NT2/D1 (cell line): ENCODE data around the gene HS3ST5.
"Not testable (repeated sequence)": the region's sequence is repeated elsewhere in the genome, so short reads cannot be mapped to it uniquely, and the experiment has no call there.

Source experiments
- DNase-seq: peaks from one replicate; pipeline ENCODE4 v3.0.0-alpha.2; 2011; ENCODE audit warnings: low read depth, low spot score
- H3K27me3 ChIP-seq: 2 replicates; pipeline ENCODE4 v1.6.0; 2011; ENCODE audit warnings: mild to moderate bottlenecking; ENCODE audit not compliant: insufficient read length, insufficient read depth
- H3K36me3 ChIP-seq: 2 replicates; pipeline ENCODE4 v1.6.1; 2011; ENCODE audit warnings: mild to moderate bottlenecking, low read length, mixed read lengths; ENCODE audit not compliant: insufficient read depth, insufficient read length
- H3K4me1 ChIP-seq: 2 replicates; pipeline ENCODE4 v1.5.1; 2011; ENCODE audit not compliant: insufficient read depth, insufficient read length
- H3K4me3 ChIP-seq: 2 replicates; pipeline ENCODE4 v1.5.1; 2011; ENCODE audit warnings: low read depth; ENCODE audit not compliant: insufficient read length
- H3K9ac ChIP-seq: 2 replicates; pipeline ENCODE4 v1.6.0; 2011; ENCODE audit warnings: low read depth; ENCODE audit not compliant: insufficient read length
- H3K9me3 ChIP-seq: 2 replicates; pipeline ENCODE4 v1.5.1; 2011; ENCODE audit warnings: mild to moderate bottlenecking, low read length; ENCODE audit not compliant: insufficient read depth
- SUZ12 ChIP-seq: IDR thresholded peaks from 2 replicates; pipeline ENCODE4 v1.6.1; 2011; ENCODE audit not compliant: insufficient read length, insufficient read depth; ENCODE audit errors: extremely low read depth
- YY1 ChIP-seq: IDR thresholded peaks from 2 replicates; pipeline ENCODE4 v1.6.1; 2011; ENCODE audit not compliant: insufficient read length, insufficient read depth
- ZNF274 ChIP-seq: IDR thresholded peaks from 2 replicates; pipeline ENCODE4 v1.6.1; 2011; ENCODE audit warnings: mild to moderate bottlenecking, low read depth, low read length

The HS3ST5 gene

GRCh38 chr6:114042267-114043016 lies 300.4 kb downstream of the HS3ST5 start:
- Histone ChIP-seq H3K9ac (no peak overlapping the region), H3K9me3 (no peaks in the 10 kb centered on the region), H3K36me3 (no peaks in the 10 kb centered on the region), H3K27me3 (no peaks in the 10 kb centered on the region), H3K4me1 (no peaks in the 10 kb centered on the region), H3K4me3 (no peak overlapping the region)
- no peak for DNase-seq
- TF ChIP-seq YY1, result no peak
- no peak for TF ChIP-seq ZNF274
- no peak for TF ChIP-seq SUZ12

- no peak overlapping the region for H3K9ac ChIP-seq
- no peaks in the 10 kb centered on the region for H3K27me3 ChIP-seq
- H3K9me3 ChIP-seq, result no peaks in the 10 kb centered on the region
- no peaks in the 10 kb centered on the region for H3K36me3 ChIP-seq
- H3K4me1 ChIP-seq, result no peaks in the 10 kb centered on the region
- no peak overlapping the region for H3K4me3 ChIP-seq
- no peak for TF ChIP-seq SUZ12
- TF ChIP-seq ZNF274, result no peak
- no peak for TF ChIP-seq YY1
- DNase-seq, result no peak
Observed at GRCh38 chr6:114040871-114041270, 302.0 kb downstream of the HS3ST5 start.

GRCh38 chr6:114039841-114040240 lies 303.0 kb downstream of the HS3ST5 start:
- TF ChIP-seq SUZ12 (no peak), YY1 (no peak), ZNF274 (no peak)
- no peaks in the 10 kb centered on the region for H3K9me3 ChIP-seq
- H3K36me3 ChIP-seq, result no peaks in the 10 kb centered on the region
- H3K4me1 ChIP-seq, result no peaks in the 10 kb centered on the region
- no peak for DNase-seq
- H3K4me3 ChIP-seq, result no peak overlapping the region
- no peaks in the 10 kb centered on the region for H3K27me3 ChIP-seq
- H3K9ac ChIP-seq, result no peak overlapping the region

DNA sequence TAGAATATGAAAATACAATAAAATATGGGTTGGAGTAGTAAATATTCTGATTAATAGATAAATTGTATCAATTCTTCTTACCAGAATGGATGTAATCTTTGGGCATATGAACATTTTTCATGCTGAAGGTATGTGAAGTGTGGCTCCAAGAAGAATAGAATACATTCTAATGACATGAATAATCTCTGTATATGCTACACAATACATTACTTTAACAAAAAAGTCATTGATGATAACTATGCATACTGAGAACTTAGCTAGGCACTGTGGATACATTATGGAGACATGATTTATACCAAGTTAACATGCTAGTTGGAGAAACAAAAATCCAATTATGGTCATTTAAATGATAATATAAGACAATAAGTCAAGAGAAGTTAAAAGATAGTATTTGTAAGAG lies 309.2 kb downstream of the HS3ST5 start:
- Histone ChIP-seq H3K27me3 (no peaks in the 10 kb centered on the region), H3K4me1 (no peaks in the 10 kb centered on the region), H3K4me3 (no peak overlapping the region), H3K36me3 (no peaks in the 10 kb centered on the region), H3K9ac (no peak overlapping the region), H3K9me3 (no peaks in the 10 kb centered on the region)
- no peak for DNase-seq
- TF ChIP-seq SUZ12, result no peak
- TF ChIP-seq YY1, result no peak
- TF ChIP-seq ZNF274, result no peak

DNA sequence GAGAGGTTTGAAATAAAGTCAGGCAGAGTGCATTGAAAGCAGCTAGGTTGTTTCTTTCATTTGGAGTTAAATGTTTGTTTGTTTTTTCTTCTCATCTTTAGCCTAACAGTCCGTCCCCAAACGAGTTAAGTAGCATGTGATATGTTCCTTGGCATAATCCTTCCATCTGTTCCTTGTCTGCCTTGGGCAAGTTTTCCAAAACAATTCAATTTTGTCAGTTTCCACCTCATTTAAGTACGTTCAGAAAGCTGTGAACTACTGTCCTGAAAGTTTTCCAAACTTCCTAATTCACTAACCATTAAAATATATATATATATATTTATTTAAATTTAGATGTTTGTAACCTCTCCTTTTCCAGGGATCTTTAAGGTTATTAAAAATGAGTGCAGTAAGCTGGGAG lies 310.1 kb downstream of the HS3ST5 start:
- DNase-seq, result no peak
- H3K36me3 ChIP-seq, result no peaks in the 10 kb centered on the region
- TF ChIP-seq ZNF274, result no peak
- no peak for TF ChIP-seq YY1
- no peak for TF ChIP-seq SUZ12
- H3K27me3 ChIP-seq, result no peaks in the 10 kb centered on the region
- H3K9me3 ChIP-seq, result no peaks in the 10 kb centered on the region
- H3K4me1 ChIP-seq, result no peaks in the 10 kb centered on the region
- H3K9ac ChIP-seq, result no peak overlapping the region
- H3K4me3 ChIP-seq, result no peak overlapping the region

DNA sequence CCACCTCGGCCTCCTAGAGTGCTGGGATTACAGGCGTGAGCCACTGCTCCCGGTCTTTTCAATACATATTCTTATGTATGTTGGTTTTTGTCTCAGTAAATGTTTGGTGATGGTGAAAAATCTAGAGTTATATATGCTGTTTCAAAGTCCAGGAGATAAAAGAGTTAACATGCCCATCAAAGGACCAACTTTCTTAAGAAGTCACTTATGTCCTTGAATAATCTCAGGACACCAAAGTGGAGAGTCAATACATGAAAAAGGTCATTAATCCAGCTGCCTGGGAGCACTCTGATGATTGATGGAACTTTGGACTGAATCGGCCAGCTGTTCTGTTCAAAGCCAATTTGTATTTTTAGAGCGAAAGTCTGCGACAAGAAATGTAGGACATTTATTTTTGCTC lies 312.1 kb downstream of the HS3ST5 start:
- TF ChIP-seq YY1 (no peak), ZNF274 (no peak), SUZ12 (no peak)
- Histone ChIP-seq H3K27me3 (no peaks in the 10 kb centered on the region), H3K4me3 (no peak overlapping the region), H3K9me3 (no peaks in the 10 kb centered on the region), H3K36me3 (no peaks in the 10 kb centered on the region), H3K9ac (no peak overlapping the region), H3K4me1 (no peaks in the 10 kb centered on the region)
- no peak for DNase-seq

DNA sequence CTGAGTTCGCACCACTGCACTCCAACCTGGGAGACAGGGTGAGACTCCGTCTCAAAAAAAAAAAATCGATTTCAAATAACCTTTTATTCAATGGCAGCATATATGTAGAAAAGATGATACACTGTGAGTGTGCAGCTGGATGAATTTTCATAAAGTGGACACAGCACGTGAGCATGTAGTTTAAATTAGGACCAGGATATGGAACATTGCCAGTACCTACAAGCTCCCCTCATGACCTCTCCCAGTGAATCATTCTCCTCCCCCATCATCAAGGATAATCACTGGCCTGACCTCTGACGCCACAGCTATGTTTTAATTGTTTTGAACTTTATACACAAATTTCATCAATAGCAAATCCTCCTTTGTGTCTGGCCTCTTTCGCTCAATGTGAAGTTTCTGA lies 318.1 kb downstream of the HS3ST5 start:
- TF ChIP-seq ZNF274 (no peak), YY1 (no peak), SUZ12 (no peak)
- Histone ChIP-seq H3K9me3 (no peaks in the 10 kb centered on the region), H3K27me3 (no peaks in the 10 kb centered on the region), H3K36me3 (no peaks in the 10 kb centered on the region), H3K4me3 (no peak overlapping the region), H3K4me1 (no peaks in the 10 kb centered on the region), H3K9ac (no peak overlapping the region)
- DNase-seq, result no peak

GRCh38 chr6:114020196-114020595 lies 322.6 kb downstream of the HS3ST5 start:
- Histone ChIP-seq H3K27me3 (no peaks in the 10 kb centered on the region), H3K36me3 (no peaks in the 10 kb centered on the region), H3K9me3 (no peaks in the 10 kb centered on the region), H3K9ac (no peak overlapping the region), H3K4me3 (no peak overlapping the region), H3K4me1 (no peaks in the 10 kb centered on the region)
- TF ChIP-seq ZNF274 (no peak), SUZ12 (no peak), YY1 (no peak)
- DNase-seq, result no peak

DNA sequence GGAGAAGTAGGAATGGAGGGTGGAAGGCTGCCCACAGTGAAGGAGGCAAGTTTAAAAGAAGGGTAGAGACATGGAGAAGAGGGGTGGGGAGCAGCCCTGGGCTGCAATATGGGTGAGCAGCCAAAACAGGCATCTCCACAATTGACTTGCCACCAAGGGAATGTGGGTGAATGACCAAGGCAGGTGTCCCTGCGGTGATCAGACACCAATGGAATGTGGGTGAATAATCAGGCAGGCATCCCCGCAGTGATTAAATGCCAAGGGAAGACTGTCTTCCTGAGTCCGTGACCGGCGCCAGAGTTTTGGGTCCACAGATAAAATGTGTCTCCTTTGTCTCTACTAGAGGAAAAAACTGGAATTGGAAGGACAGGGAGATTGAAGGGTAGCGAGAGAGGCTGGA lies 325.7 kb downstream of the HS3ST5 start:
- not testable (repeated sequence) for H3K4me3 ChIP-seq, DNase-seq, H3K9me3 ChIP-seq, H3K36me3 ChIP-seq, H3K4me1 ChIP-seq, H3K27me3 ChIP-seq, H3K9ac ChIP-seq

GRCh38 chr6:114014106-114014505 lies 328.7 kb downstream of the HS3ST5 start:
- H3K9me3 ChIP-seq, H3K4me1 ChIP-seq, H3K36me3 ChIP-seq, H3K9ac ChIP-seq, H3K27me3 ChIP-seq, DNase-seq, H3K4me3 ChIP-seq: not testable (repeated sequence)

DNA sequence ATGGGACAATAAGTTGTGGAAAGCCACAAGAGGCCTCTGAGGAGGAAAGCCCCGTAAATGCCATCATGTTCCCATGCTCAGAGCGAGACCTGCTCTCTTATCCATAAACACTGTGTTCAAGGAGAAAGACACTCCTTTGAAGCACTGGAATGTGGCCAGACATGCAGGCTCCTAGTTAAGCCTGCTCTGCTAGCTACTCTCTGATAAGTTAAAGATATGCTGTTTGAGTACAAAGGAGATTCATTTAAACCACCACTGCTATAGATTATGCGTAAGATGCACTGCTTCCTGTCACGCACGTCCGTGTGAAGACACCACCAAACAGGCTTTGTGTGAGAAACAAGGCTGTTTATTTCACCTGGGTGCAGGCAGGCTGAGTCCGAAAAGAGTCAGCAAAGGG lies 331.3 kb downstream of the HS3ST5 start:
- not testable (repeated sequence) for DNase-seq, H3K27me3 ChIP-seq, H3K9ac ChIP-seq, H3K4me1 ChIP-seq, H3K4me3 ChIP-seq, H3K36me3 ChIP-seq, H3K9me3 ChIP-seq
